NCI-H510A (cell line): ENCODE data around the gene SNX3.

Experiments
- DNase-seq: peaks from one replicate; lab custom pipeline; 2025; lab: John Stamatoyannopoulos, UW

Gene SNX3

DNA sequence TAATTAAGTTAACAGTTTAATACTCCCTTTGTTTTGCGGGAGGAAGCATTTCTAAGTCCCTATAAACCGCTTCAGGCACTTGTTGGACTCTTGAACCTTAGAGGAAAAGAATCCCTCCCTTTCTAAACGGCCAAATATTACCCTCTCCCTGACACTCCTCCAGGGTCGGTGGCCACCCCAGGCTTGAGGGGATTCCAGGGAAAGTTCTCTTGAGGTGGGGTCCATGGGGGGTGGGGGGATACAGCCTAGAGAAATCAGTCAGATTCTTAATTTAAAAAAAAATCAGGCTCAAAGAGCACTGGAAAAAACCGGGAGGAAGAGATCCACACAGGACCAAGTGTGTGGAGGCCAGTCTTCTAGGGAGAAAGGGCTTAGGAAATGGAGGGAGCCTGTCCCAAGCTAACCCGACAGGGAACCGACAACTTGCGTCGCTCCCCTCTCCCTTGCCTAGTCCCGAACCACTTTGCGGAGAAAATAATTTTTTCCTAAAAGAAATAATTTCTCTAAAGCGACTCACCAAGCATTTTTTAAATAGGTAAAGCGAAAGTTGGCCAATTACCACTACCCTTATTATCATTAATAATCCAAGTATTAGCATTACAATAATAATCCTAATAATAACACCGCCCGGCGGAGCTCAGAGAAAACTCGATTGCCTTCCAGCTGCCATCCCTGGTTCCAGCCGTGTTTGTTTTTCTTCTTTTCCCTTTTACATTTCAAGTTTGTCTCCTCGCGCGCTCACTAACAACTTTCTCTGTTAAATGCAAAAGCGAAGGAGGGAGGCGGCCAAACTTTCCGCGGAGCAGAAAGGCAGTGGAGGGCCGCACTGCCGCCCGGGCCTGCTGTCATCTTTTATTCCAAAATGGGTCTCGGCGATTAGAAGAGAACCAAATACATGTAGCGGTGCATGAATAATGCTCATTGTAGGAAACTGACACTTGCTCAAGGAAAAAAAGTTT, 90.2 kb downstream of the SNX3 start:
- DNase-seq: no peak

- DNase-seq: no peak
These were observed 91.1 kb downstream of the SNX3 start for GRCh38 chr6:108169464-108170331.

DNA sequence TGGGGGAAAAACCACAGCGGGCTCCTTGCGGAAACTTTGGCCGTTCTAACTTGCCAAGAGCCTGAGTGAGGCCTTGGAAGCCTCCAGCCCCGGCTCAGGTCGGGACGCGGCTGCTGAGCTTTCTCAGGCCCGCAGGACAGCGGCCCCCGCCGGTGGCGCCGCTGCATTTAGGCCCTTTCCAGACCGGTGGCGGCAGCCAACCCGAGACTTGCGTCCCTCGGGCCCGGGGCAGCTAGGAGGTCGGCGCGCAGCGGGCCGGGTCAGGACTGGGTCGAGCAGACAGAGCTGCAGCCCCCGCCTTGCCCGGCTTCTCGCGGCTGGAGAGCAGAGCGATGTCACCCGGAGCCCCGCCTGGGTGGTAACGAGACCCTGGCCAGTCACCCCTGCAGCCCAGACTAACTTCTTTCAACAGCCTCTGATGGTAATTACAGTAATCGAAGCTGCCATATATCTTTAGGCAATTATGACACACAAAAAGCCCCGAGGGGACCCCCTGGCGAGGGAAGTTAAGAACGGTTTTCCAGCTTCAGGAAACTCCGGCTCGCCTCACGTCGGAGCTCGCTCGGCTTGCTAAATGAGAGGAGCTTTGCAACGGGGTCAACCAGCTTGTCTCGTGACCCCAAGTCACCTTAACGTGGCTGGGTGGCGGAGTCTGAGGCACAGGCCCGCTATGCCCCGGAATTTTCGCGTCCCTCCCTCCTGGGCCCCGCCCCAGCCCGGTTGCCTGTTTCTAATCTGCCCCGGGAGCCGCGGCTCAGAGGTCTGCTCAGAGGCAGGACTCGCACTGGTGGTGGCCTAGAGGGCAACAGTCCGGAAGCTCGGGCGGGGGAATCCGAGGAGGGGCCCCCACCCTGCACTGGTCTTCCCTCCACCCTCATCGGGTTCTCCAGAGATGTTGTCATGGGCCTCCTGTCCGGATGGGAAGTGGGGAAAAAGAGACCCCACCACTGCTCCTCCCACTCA, 92.1 kb downstream of the SNX3 start:
- DNase-seq: no peak

DNA sequence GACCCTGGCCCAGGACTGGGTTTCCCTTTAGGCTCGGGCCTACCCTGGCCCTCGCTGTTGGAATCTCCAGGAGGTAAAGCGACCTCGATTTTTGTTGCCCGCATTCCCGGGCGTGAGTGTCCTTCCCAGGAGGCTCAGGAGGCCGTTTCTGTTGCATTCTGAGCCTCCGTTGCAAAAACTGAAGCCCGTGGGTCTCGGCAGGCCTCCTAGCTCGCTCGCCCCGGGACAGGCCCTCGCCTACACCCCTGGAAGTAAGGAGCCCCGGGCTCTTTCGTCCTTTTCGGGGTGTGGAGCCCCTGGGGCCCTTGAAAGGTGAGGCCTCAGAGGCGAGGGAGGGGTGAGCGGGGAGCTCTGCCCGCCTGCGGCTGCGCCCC, 92.8 kb downstream of the SNX3 start:
- DNase-seq: no peak

GRCh38 chr6:108167449-108168089, 93.3 kb downstream of the SNX3 start:
- DNase-seq: no peak

DNA sequence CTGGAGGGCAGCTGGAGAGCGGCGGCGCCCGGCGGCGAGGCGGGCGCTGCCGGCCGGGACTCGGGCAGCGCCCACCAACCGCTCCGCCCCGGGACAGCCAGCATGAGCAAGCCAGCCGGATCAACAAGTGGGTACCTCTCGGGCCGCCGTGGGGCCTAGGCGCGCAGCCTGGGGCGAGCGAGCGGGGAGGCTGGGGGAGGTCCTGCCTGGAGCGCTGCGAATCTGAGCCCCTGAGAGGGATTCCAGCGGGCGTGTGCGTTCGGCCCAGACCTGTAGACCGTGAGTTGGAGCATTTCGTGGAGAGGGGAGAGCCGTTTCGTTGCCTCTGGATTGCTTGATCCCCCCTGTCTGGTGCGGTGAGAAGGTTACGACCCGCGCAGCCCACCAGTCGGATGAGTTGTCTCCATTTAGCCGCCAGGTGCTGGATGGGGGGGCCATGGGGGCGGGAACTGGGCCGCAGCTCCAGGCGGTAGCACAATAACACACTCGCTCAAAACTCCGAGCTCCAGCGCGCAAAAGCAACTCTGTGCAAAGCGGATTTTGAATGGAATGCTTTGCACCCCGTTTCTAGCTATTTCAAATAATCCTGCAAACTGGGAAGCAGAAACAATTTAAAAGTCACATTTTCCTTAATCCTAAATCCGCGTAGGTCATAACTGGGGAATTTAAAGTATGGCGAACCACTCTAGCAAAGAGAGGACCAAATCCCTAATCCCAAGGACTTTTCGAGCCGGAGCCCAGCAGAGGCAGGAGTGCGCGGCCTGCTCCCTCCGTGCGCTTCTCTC, 94.0 kb downstream of the SNX3 start:
- no peak for DNase-seq

GRCh38 chr6:108165714-108166663, 94.9 kb downstream of the SNX3 start, which contains the start of gene NR2E1:
NR2E1 (plus strand) TSS chr6:108166022; CDS start chr6:108166766, 744 bp downstream.
- DNase-seq: no peak

GRCh38 chr6:108164815-108165706, 95.8 kb downstream of the SNX3 start:
- DNase-seq: no peak

- DNase-seq: no peak
These were observed 96.4 kb downstream of the SNX3 start for GRCh38 chr6:108164543-108164814.

GRCh38 chr6:108163644-108164542, 96.9 kb downstream of the SNX3 start:
- DNase-seq: no peak

DNA sequence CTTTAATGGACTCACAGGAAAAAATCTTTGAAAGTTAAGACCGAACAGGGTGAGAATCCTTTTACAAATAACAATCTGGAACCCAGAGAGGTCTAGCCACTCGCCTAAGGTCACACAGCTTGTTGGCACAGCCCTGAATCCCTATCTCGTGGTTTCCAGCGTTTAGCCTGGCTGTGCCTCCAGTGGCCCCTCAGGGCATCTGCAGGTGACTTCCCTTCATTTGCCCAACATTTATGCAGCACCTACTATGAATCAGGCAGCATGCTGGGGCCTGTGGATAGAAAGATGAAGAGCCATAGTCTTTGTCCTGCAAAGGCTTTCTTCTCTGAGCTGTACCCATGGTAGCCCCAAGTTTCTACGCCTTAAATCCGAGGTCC, 97.6 kb downstream of the SNX3 start:
- no peak for DNase-seq

DNA sequence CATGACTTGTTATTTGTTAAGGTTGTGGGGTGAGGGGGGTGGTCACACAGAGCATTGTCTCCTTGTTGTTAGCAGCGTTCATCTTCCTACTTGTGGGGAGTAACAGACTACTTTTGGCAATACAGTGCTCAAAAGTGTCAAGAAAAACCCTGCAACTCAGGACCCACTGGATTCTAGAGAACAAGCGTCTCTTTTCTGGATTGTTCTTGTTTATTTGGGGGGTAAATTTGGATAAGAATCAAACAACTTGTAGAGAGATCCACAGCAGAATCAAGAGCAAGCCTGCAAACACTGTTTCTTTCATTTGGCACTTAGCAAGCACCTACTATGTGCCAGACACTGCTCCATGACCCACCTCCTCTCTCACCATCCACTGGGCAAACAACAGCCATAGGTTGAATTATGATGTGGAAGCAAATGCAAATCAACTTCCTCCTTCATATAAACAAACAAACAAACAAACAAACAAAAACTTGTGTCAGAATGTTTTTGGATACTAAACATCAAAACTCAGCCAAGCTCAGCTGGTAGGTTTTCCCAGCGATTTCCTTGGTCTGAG, 99.0 kb downstream of the SNX3 start:
- no peak for DNase-seq
